ENCODE data around the gene ADAM15.

The ADAM15 gene

DNA sequence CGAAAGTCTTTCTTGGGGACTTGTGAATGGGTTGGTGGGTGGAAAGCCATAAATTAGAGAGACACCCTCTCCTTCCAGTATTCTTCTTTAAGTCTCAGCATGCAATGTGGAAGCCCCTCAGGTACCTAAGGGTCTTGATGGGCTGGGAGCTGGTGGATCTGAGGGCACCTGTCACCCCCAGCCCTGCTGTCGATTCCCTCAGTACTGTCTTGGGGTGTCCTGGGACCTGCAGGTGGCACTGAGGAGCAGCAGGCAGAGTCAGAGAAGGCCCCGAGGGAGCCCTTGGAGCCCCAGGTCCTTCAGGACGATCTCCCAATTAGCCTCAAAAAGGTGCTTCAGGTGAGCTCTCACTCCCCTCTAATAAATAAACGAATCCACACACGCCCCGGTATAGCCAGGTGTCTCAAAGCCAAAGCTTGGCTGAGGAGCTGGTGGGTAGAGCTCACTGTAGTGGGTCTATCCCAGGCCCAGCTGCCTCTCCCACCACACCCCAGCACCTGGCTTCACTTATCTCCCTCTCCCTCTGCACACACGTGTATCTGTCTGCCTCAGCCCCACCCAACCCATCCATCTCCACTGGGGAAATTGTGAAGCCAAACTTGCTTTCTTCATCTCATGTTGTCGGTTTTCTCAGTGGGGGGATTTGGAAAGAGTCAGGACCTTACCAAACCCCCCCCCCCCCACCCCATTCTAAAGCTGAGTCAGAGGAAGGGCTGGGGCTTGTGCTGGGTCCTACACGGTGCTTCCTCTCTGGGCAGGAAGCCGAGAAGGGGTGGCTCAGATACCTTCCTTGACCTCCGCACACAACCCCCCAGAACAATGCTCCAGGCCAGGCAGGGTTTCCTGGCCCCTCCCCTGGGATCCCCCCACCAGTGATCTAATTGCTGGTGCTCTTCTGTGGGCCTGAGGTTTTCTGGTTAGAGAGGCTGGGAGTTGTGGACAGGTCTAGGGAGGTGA lies 1.6 kb downstream of the ADAM15 start:
- DNase-seq: peak; percentile 18

- DNase-seq: no peak
These were observed 2.5 kb downstream of the ADAM15 start for GRCh38 chr1:155053531-155054105.

DNA sequence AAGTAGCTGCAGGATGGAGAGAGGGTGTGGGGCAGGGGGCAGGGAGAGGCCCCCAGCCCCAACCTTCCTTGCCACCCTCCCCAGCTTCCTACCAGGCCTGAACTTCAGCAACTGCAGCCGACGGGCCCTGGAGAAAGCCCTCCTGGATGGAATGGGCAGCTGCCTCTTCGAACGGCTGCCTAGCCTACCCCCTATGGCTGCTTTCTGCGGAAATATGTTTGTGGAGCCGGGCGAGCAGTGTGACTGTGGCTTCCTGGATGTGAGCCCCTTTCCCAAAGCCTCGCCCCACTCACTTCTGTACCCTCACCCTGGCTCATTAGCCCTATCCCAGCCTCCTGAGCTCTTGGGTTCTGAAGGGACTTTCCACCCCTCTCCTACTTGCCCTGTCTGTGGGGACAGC lies 6.0 kb downstream of the ADAM15 start:
- no peak for DNase-seq

GRCh38 chr1:155057788-155058211 lies 6.7 kb downstream of the ADAM15 start:
- DNase-seq: no peak

- no peak for DNase-seq
These were observed 9.6 kb downstream of the ADAM15 start for GRCh38 chr1:155060736-155061135.

DNA sequence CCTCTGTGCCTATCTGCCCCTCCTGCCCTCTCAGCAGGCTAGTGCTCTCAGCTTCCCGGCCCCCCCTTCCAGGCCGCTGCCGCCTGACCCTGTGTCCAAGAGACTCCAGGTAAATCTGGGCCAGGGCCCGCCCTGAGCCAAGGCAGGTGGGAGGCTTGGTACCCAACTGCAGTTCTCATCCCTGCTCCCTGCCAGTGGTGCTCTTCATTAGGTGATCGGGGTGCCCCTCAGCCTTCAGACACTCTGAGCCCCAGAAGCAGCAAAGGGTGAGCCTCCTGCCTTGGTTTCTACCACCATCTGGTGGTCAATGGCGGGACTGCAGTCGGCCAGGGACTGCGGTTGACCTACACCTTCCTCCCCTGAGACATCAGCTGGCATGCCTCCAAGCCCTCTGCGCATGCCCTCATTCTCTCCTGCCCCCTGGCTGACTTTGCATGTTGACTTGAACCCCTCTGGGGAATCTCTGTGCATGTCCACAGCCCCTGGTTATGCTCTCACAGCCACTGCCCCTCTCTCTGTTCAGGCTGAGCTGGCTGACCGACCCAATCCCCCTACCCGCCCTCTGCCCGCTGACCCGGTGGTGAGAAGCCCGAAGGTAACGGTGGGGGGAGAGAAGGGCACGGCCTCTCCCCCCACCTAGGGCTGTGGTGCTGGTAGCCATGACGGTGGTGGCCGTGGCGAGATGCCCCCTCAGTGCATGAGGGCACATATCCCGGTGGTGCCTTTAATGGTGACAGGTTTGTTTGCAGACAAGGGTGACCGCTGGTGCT lies 10.4 kb downstream of the ADAM15 start:
- peak; percentile 88 for DNase-seq

DNA sequence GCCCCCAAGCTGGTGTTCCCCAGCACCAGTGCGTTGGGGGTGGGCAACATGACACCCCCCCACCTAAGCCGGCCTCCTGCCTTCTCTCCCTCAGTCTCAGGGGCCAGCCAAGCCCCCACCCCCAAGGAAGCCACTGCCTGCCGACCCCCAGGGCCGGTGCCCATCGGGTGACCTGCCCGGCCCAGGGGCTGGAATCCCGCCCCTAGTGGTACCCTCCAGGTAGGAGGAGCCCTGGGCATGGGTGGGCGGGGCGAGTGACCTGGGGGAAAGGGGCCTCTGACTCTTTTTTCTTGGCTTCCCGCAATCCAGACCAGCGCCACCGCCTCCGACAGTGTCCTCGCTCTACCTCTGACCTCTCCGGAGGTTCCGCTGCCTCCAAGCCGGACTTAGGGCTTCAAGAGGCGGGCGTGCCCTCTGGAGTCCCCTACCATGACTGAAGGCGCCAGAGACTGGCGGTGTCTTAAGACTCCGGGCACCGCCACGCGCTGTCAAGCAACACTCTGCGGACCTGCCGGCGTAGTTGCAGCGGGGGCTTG lies 11.1 kb downstream of the ADAM15 start:
- no peak for DNase-seq

GRCh38 chr1:155062702-155063411 lies 11.7 kb downstream of the ADAM15 start:
- peak; percentile 51 for DNase-seq

GRCh38 chr1:155063550-155064110 lies 12.5 kb downstream of the ADAM15 start, which contains the start of gene EFNA4:
EFNA4 (plus strand) TSS chr1:155063740; CDS start chr1:155063824, 84 bp downstream.
- peak; percentile 82 for DNase-seq

GRCh38 chr1:155064111-155064831 lies 13.2 kb downstream of the ADAM15 start:
- DNase-seq: no peak

GRCh38 chr1:155064832-155065429 lies 13.8 kb downstream of the ADAM15 start:
- no peak for DNase-seq

DNA sequence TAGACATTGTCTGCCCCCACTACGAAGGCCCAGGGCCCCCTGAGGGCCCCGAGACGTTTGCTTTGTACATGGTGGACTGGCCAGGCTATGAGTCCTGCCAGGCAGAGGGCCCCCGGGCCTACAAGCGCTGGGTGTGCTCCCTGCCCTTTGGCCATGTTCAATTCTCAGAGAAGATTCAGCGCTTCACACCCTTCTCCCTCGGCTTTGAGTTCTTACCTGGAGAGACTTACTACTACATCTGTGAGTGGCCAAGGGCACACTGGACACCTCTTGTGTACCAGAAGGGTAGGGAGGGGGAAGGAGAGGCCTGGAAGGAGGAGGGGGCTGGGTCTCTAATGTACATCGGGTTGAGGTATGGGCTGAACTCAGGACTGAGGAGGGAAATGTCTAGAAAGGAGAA lies 15.7 kb downstream of the ADAM15 start:
- no peak for DNase-seq

GRCh38 chr1:155068599-155068998 lies 17.5 kb downstream of the ADAM15 start:
- no peak for DNase-seq

GRCh38 chr1:155069551-155070157 lies 18.5 kb downstream of the ADAM15 start:
- DNase-seq: no peak

DNA sequence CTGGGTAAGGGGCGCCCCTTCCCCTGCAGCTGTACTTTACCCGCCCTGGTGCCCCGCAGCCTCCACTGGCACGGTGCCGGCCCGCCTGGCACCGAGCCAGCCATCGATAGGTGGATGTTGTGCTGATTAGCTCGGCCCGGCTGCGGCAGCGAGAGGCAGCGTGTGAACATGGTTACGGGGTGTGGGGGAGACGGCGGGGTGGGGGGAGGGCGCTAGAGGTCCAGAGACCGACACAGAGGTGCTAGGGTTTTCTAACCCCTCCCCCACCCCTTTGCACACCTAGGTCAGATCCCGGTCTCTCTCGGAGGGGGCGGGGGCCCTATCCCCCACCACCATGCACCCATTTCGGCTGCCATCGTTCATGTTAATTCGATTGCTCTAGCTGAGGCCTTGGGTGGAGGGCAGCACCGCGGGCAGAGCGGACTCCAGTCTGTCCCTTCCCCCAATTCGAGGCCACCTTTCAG lies 19.1 kb downstream of the ADAM15 start:
- DNase-seq: no peak

- peak; percentile 75 for DNase-seq
These were observed 19.8 kb downstream of the ADAM15 start for GRCh38 chr1:155070721-155071569.

- no peak for DNase-seq
These were observed 20.6 kb downstream of the ADAM15 start for GRCh38 chr1:155071701-155072100.

DNA sequence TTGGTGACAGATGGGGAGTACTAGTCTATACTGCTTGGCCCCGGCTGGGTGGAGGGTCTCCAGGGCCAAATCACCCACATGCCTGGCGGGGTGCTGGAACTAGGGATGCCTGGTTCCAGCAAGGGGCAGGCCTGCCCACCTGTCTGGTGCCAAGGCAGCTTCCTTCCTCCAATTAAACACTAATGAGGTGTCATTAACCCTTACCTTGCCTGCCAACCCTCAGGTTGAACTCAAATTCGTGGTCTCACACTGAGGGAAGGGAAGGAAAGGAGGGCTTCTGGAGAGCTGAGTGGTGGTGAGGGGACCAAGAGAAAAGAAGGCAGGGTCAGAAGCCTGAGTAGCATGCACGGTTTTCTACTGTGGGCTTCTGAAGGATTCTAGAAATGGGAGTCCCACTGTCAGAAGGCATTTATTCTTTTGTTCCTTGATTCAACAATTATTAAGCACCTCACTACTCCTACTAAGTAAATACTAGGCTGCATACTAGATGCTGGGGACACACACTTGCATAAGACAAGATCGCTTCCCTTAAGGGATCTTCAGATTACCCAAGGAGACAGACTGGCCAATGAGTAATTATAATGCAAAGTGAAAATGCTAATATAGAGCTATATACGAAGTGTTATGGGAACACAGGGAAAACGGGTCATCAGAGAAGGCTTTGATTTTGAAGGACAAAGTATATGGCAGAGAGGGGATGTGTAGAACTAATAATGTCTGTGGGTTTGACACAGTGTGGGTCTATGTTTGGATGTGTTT lies 21.6 kb downstream of the ADAM15 start:
- DNase-seq: no peak
